ENCODE data around the gene CISD3.

DNA sequence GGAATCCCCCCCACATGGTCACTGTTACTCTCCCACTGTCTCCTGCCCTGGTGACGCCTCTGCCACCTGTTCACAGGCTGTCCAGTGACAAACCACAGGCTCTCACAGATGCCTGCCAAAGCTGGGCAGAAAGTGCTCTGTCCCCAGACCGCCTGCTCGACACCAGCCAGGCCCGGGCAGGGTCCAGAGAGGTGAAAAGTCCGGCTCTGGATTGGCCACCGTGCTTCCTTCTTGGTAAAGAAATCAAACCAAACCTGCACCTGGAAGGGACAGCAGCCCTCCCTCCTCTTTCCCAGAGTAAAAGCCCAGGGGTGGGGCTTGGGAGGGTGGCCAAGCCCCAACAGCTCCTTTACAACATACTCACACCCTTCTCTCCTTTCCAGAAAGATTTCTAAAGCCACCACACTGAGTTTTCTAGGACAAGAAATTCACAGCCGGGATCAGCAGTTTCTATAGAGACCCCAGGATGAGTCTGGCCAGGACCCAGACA lies 11.8 kb downstream of the CISD3 start:
- TF ChIP-seq POLR2A (IDR thresholded peaks at IDR 0.05): no peak
- TF ChIP-seq, protein P1, sequence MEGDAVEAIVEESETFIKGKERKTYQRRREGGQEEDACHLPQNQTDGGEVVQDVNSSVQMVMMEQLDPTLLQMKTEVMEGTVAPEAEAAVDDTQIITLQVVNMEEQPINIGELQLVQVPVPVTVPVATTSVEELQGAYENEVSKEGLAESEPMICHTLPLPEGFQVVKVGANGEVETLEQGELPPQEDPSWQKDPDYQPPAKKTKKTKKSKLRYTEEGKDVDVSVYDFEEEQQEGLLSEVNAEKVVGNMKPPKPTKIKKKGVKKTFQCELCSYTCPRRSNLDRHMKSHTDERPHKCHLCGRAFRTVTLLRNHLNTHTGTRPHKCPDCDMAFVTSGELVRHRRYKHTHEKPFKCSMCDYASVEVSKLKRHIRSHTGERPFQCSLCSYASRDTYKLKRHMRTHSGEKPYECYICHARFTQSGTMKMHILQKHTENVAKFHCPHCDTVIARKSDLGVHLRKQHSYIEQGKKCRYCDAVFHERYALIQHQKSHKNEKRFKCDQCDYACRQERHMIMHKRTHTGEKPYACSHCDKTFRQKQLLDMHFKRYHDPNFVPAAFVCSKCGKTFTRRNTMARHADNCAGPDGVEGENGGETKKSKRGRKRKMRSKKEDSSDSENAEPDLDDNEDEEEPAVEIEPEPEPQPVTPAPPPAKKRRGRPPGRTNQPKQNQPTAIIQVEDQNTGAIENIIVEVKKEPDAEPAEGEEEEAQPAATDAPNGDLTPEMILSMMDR (IDR thresholded peaks at IDR 0.05): no peak

Data from heart left ventricle (tissue), 13 donors.